Measurements from ENCODE around the gene ACAD11.

ACAD11 gene

GRCh38 chr3:132549890-132550578, 109.6 kb downstream of the ACAD11 start:
- DNase-seq, result no peak

- DNase-seq, result no peak
These were observed 110.4 kb downstream of the ACAD11 start for GRCh38 chr3:132549169-132549568.

GRCh38 chr3:132545471-132545870, 114.1 kb downstream of the ACAD11 start:
- DNase-seq, result no peak

GRCh38 chr3:132544130-132544529, 115.5 kb downstream of the ACAD11 start:
- DNase-seq, result no peak

GRCh38 chr3:132543011-132543739, 116.4 kb downstream of the ACAD11 start:
- no peak for DNase-seq

- DNase-seq, result no peak
These were observed 117.0 kb downstream of the ACAD11 start for GRCh38 chr3:132542577-132542976.

- no peak for DNase-seq
These were observed 119.9 kb downstream of the ACAD11 start for GRCh38 chr3:132539681-132540080.

GRCh38 chr3:132538072-132538471, 121.5 kb downstream of the ACAD11 start:
- peak; percentile 4 for DNase-seq

GRCh38 chr3:132537297-132537696, 122.3 kb downstream of the ACAD11 start:
- DNase-seq, result no peak

GRCh38 chr3:132536442-132537153, 123.0 kb downstream of the ACAD11 start:
- DNase-seq, result peak; percentile 8

GRCh38 chr3:132535575-132536441, 123.8 kb downstream of the ACAD11 start:
- DNase-seq, result peak; percentile 77

GRCh38 chr3:132530624-132531023, 129.0 kb downstream of the ACAD11 start:
- no peak for DNase-seq

- DNase-seq, result no peak
These were observed 137.3 kb downstream of the ACAD11 start for GRCh38 chr3:132522353-132522752.

- DNase-seq, result no peak
These were observed 137.7 kb downstream of the ACAD11 start for GRCh38 chr3:132521901-132522300.

- no peak for DNase-seq
These were observed 139.7 kb downstream of the ACAD11 start for GRCh38 chr3:132519914-132520313.

GRCh38 chr3:132517311-132517710, 142.3 kb downstream of the ACAD11 start:
- no peak for DNase-seq

- no peak for DNase-seq
These were observed 146.6 kb downstream of the ACAD11 start for GRCh38 chr3:132513057-132513456.

GRCh38 chr3:132509506-132509905, 150.1 kb downstream of the ACAD11 start:
- DNase-seq, result no peak

- DNase-seq, result no peak
These were observed 150.5 kb downstream of the ACAD11 start for GRCh38 chr3:132509096-132509495.
